Breast epithelium (tissue), 4 donors: ENCODE results near the gene ANKRD11. TPM values are rescaled to one million over a fixed set of nuclear protein-coding genes. Genes with fewer than 3 reads are reported as not detected.

Experiments
- DNase-seq, 2 donors: peaks; one replicate each; pipeline ENCODE4 v3.0.0-alpha.2; 2019; ENCODE audit warnings: low spot score in 2 of 2
- H3K27ac ChIP-seq, 2 donors: fragments of 200-600 bp; sonication (generic) in 1 of 2; one replicate each; pipeline ENCODE4 v1.5.1; 2016 to 2019; ENCODE audit warnings: mild to moderate bottlenecking in 1 of 2
- H3K27me3 ChIP-seq, 2 donors: fragments of 200-600 bp; sonication (generic) in 1 of 2; one replicate each; pipeline versions ENCODE4 v1.5.1 to v1.6.0; 2017 to 2019; ENCODE audit warnings: control low read depth in 1 of 2, mild to moderate bottlenecking in 1 of 2
- H3K36me3 ChIP-seq: fragments of 200-600 bp; one replicate; pipeline ENCODE4 v1.5.1; 2019
- H3K4me1 ChIP-seq, 2 donors: fragments of 200-600 bp; sonication (generic); one replicate each; pipeline ENCODE4 v1.5.1; 2016 to 2019; ENCODE audit warnings: control low read depth in 1 of 2
- H3K4me3 ChIP-seq, 3 donors: fragments of 200-600 bp; sonication (generic); 1 replicate in 2 of 3; 2 replicates in 1 of 3; pipeline ENCODE4 v1.5.1; 2016 to 2019; ENCODE audit warnings: mild to moderate bottlenecking in 3 of 3, moderate library complexity in 2 of 3
- H3K9me3 ChIP-seq, 2 donors: fragments of 200-600 bp; sonication (generic) in 1 of 2; one replicate each; pipeline ENCODE4 v1.5.1; 2016 to 2019; ENCODE audit warnings: control low read depth in 1 of 2
- CTCF ChIP-seq, 3 donors: fragments of 450-650 bp; IDR thresholded peaks; one replicate each; pipeline ENCODE4 v1.5.1; 2016 to 2017; ENCODE audit warnings: antibody characterized with exemption in 3 of 3, mild to moderate bottlenecking in 3 of 3, moderate library complexity in 3 of 3
- POLR2A ChIP-seq: fragments of 450-650 bp; IDR thresholded peaks from one replicate; pipeline ENCODE4 v1.6.1; 2016; ENCODE audit warnings: antibody characterized with exemption, mild to moderate bottlenecking, moderate library complexity
- POLR2AphosphoS5 ChIP-seq, 3 donors: sonication (generic); formaldehyde crosslinking; IDR thresholded peaks; one replicate each; pipeline ENCODE4 v1.6.1; 2017; ENCODE audit warnings: antibody characterized with exemption in 3 of 3
- intact Hi-C: fragments of 100-400 bp; cut with DNase I; formaldehyde crosslinking; loops from one replicate; pipeline ENCODE4 v1.15.1; 2023; ENCODE audit warnings: low total_unique reads
- total RNA-seq, 3 donors: library from RNA; depleted of rRNA; stranded (reverse); fragments of >200 nt; gene quantifications; one replicate each; pipeline ENCODE4 v1.1.0, GENCODE V29; 2016

Gene ANKRD11
- total RNA-seq, 3 donors from 2014 or later = 64.0 to 79.0 (median 69.2) TPM

GRCh38 chr16:89512453-89512852, 22.1 kb upstream of the ANKRD11 start:
- H3K4me1 ChIP-seq = peaks cover 0 to 8% of the 10 kb centered on the region in 2 donors
- no peak for DNase-seq
- no peaks in the 10 kb centered on the region for H3K9me3 ChIP-seq
- intact Hi-C loops = no loop called here
- H3K27me3 ChIP-seq = no peaks in the 10 kb centered on the region
- TF ChIP-seq POLR2A (no peak), CTCF (IDR thresholded peaks at IDR 0.05) (no peak), POLR2AphosphoS5 (IDR thresholded peaks at IDR 0.05) (no peak)
- H3K36me3 ChIP-seq = peaks cover 4% of the 10 kb centered on the region
- no peak overlapping the region for H3K27ac ChIP-seq
- no peak overlapping the region for H3K4me3 ChIP-seq

- TF ChIP-seq POLR2AphosphoS5 (IDR thresholded peaks at IDR 0.05) (no peak), POLR2A (no peak), CTCF (IDR thresholded peaks at IDR 0.05) (no peak)
These were observed 21.0 kb upstream of the ANKRD11 start for GRCh38 chr16:89511374-89511773.

GRCh38 chr16:89510526-89510925, 20.2 kb upstream of the ANKRD11 start:
- Histone ChIP-seq H3K4me1 (peaks cover 7 to 16% of the 10 kb centered on the region in 2 donors), H3K4me3 (no peak overlapping the region), H3K9me3 (no peaks in the 10 kb centered on the region), H3K27me3 (no peaks in the 10 kb centered on the region), H3K27ac (no peak overlapping the region), H3K36me3 (peaks cover 4% of the 10 kb centered on the region)
- TF ChIP-seq POLR2A = no peak
- TF ChIP-seq POLR2AphosphoS5 (IDR thresholded peaks at IDR 0.05) = no peak
- DNase-seq = no peak
- intact Hi-C loops = no loop called here

More at GRCh38 chr16:89511374-89511773, 21.0 kb upstream of the ANKRD11 start:
- Histone ChIP-seq H3K27ac (no peak overlapping the region), H3K36me3 (peaks cover 4% of the 10 kb centered on the region), H3K4me1 (peaks cover 0 to 8% of the 10 kb centered on the region in 2 donors), H3K27me3 (no peaks in the 10 kb centered on the region), H3K9me3 (no peaks in the 10 kb centered on the region), H3K4me3 (no peak overlapping the region)
- intact Hi-C loops = no loop called here
- no peak for DNase-seq

- H3K27me3 ChIP-seq = no peaks in the 10 kb centered on the region
- DNase-seq = peak; percentile 76 to 78
- peak within 1 kb of the TSS; percentile 87 to 93 for H3K27ac ChIP-seq
- TF ChIP-seq POLR2AphosphoS5 (IDR thresholded peaks at IDR 0.05) (peak; percentile 46 to 78 (median 54)), POLR2A (no peak)
- H3K4me3 ChIP-seq = peak within 1 kb of the TSS; percentile 79 to 94 (median 80)
- H3K4me1 ChIP-seq = peaks cover 9 to 17% of the 10 kb centered on the region in 2 donors
- no peaks in the 10 kb centered on the region for H3K9me3 ChIP-seq
- H3K36me3 ChIP-seq = no peaks in the 10 kb centered on the region
- intact Hi-C loops = loop anchor here (10.0 kb wide), 1 partner anchor 47 kb away; no protein-coding TSS in a partner anchor
These were observed 17.7 kb upstream of the ANKRD11 start, which contains the start of gene SPG7 for GRCh38 chr16:89507834-89508590. TSS of gene SPG7 (plus strand) at chr16:89508403. CDS start at chr16:89508418, 15 bp downstream.

GRCh38 chr16:89507214-89507833, 17.0 kb upstream of the ANKRD11 start:
- H3K4me1 ChIP-seq = peaks cover 9 to 17% of the 10 kb centered on the region in 2 donors

More at GRCh38 chr16:89507214-89507833, 17.0 kb upstream of the ANKRD11 start:
- no peak for TF ChIP-seq POLR2A
- TF ChIP-seq CTCF (IDR thresholded peaks at IDR 0.05) = no peak
- no peak for TF ChIP-seq POLR2AphosphoS5 (IDR thresholded peaks at IDR 0.05)
- peak overlapping the region; percentile 87 to 93 for H3K27ac ChIP-seq
- intact Hi-C loops = loop anchor here (10.0 kb wide), 1 partner anchor 47 kb away; no protein-coding TSS in a partner anchor
- H3K36me3 ChIP-seq = no peaks in the 10 kb centered on the region
- H3K4me3 ChIP-seq = peak overlapping the region; percentile 79 to 94 (median 80)
- no peak for DNase-seq
- no peaks in the 10 kb centered on the region for H3K27me3 ChIP-seq
- H3K9me3 ChIP-seq = no peaks in the 10 kb centered on the region
